GM21619 (cell line): ENCODE measurements around the gene YES1.
A peak's percentile ranks its signal among the peaks of the same experiment; 100 is the strongest.
"Not testable (repeated sequence)": the region's sequence is repeated elsewhere in the genome, so short reads cannot be mapped to it uniquely, and the experiment has no call there.

Source experiments
- ATAC-seq: cut with Tn5 transposase; IDR thresholded peaks from one replicate; pipeline ENCODE4 v1.9.1; 2021; ENCODE audit not compliant: unreplicated experiment

Gene YES1

DNA sequence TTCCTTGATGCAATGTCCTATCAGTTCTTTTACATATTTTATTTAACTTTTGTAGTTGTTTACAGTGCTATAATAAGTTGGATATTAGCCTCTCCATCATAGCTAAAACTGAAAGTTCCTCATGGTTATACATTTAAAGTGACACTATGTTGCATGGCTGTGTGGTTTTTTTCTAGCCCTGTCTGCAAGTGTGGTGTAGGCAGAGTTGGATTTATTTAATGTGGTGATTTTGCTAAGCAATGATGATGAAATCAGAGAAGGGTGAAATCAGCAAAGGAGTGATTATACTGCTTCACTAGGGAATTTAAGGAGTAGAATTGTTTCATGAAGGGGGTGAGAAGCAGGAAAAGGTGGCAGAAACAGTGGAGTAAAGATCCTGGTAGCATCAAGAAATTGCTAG lies 81.3 kb downstream of the YES1 start:
- no peak for ATAC-seq

DNA sequence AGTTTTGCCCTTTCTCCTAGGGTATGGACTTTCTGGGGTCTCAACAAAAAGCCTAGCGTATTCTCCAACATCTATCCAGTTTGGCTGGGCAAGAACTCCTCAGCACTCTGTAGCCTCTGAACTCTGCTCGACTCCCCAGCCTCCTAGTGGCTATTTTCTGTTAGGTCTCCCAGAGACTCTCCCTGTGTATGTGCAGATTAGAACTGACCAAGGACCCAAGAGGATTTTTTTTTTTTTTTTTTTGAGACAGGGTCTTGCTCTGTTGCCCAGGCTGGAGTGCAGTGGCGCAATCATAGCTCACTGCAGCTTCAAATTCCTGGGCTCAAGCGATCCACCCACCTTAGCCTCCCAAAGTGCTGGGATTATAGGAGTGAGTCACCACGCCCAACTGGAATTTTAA lies 81.9 kb downstream of the YES1 start:
- ATAC-seq = not testable (repeated sequence)

DNA sequence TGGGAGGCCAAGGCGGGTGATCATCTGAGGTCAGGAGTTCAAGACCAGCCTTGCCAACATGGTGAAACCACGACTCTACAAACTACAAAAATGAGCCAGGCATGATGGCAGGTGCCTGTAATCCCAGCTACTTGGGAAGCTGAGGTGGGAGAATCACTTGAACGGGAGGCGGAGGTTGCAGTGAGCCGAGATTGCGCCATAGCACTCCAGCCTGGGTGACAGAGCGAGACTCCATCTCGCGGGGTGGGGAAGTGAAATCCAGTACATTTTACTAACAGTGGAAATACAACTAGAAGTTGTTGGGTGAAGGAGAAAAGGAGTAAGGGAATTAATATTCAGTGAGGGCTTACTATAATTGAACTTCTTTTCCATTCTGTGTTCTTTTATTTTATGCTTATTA lies 86.4 kb downstream of the YES1 start:
- no peak for ATAC-seq

DNA sequence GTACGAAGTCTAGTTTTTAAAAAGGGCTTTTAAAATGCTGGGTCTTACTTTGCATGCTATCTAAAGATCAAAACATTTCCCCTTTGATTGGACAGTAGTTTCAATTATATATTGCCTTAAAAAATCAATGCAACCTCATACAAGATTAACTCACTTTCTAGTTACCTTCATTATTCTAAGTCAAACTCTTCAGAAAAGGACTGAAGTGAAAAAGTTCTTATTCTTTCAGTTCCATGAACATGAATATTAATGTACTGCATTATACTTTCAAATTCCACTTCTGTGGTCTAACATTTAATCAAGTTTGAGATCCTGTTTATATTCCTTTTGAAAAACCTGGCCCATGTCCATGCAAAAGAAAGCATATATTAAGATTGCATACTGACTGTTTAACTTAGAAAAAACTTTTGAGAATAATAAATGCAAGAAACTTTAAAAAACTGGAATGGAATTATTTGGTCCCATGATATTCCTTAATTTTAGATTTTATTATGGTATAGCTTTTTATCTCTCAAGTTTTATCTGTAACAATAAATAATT lies 88.4 kb downstream of the YES1 start:
- no peak for ATAC-seq

DNA sequence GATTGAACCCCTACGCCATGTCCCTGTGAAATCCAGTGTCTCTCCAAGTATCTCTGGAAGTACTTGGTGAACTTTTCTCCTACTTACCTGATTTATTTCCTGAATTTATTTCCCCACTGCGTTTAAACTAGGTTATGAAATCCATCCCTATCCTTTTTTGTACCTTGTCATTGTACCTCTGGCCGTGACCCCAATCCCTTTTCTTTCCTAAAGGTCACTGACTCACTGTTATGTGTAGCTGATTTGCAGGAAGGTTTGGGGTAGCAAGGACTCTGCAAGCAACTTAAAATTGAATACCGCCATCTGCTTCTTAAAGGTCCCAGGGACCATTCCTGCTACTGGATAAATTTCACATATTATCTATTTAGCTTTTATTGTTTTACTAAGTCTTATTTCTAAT lies 95.0 kb downstream of the YES1 start:
- no peak for ATAC-seq

DNA sequence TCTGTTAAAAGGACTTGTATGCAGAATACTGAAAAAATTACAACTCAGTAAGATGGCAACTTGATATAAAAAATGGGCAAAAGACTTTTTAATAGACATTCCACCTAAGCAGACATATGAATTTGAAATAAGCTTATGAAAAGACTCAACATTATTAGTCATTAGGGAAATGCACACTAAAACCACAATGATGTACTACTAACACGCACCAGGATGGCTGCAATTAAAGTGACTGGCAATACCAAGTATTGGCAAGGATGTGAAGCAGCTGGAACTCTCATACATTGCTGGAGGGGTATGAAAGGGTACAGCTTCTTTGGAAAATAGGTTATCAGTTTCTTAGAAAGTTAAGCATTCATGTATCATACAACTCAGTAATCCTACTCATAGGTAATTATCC lies 96.4 kb downstream of the YES1 start:
- ATAC-seq = no peak

DNA sequence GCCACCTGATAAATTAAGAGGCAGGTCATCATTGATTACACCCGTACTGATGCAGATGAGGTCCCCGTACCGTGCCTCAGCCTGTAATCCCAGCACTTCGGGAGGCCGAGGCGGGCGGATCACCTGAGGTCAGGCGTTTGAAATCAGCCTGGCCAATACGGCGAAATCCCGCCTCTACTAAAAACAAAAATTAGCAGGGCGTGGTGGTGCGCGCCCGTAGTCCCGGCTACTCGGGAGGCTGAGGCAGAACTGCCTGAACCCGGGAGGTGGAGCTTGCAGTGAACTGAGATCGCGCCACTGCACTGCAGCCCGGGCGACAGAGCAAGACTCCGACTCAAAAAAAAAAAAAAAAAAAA lies 98.9 kb downstream of the YES1 start:
- no peak for ATAC-seq

DNA sequence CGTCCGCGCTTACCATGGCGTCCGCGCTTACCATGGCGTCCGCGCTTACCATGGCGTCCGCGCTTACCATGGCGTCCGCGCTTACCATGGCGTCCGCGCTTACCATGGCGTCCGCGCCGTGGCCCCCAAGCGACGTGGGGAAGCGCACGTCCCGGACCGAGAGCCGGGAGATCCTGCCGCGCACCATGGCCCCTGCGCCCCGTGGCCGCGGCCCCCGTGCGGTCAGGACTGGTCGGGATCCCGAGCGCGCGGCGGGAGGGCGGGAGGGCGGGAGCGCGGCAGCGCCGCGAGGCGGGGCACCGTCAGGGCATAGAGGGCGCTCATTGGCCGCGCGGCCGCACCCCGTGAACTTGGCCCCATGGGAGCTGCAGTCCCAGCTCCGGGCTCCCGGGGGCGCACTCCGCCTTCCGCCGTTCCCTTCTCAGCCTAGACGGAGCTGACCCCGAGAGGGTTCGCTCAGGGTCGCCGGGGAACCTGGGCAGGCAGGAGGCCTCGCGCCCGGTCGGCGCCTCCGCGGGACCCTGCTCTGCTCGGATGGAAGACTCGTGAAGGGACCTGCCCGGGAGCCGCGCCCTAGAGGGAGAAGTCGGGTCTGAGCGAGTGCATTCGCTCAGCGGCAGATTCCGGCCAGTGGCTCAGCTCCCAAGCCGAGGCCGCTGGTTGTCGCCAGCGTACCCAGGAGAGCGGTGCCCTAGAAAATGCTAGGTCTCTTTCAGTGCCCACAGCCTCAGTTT lies 99.5 kb downstream of the YES1 start, which contains the start of gene ENOSF1:
ENOSF1 (minus strand) TSS at position 230 of the 734 bp plus-strand sequence; CDS start at position 187, 43 bp downstream.
- ATAC-seq = peak; percentile 81

DNA sequence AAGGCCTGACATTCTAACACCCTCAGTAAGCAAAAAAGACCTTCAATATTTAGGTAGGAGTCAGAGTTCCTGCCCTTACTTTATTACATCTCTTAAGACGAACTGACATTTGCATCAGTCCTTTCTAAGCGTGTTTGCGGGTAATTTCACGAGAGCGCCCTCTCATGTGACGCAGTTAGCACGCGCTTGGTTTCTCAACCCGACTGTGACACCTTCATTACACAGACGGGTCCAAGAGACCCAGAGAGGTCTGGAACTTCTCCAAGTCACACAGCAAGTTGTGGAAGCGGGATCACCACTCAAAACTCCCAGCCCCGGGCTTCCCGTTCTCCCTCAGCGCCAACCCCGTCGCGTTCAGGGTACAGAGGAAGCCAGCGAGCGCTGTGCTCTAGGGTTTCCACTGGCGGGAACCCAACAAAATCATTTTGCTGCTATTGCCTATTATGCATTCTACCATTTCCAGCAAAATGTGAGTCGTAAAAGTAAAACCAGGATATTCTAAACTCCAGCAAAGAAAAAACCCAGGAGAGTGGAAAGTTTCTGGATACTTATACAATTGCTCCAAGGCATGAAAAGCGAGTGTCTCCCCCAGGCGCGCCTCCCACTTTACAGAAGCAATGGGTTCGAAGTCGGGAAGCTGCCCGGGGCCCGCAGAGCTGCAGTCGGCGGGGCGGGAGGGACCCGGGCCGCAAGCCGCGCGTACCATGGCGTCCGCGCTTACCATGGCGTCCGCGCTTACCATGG lies 100.2 kb downstream of the YES1 start:
- ATAC-seq = peak; percentile 66

DNA sequence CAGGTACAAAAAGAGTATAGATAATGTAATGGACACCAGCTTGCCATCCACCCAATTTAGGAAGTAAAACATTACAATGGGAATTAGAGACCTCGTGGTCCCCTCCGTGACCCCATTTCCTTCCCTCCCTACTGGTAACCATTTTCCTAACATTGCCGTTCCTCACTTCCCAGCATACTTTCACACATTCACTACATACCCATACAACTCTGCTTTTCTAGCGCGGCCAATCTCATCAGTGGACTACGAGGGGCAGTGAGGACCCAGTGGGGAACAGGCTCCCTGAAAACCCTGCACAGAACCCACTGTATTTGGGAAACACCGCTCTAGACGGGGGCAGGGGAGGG lies 100.8 kb downstream of the YES1 start:
- ATAC-seq = no peak

DNA sequence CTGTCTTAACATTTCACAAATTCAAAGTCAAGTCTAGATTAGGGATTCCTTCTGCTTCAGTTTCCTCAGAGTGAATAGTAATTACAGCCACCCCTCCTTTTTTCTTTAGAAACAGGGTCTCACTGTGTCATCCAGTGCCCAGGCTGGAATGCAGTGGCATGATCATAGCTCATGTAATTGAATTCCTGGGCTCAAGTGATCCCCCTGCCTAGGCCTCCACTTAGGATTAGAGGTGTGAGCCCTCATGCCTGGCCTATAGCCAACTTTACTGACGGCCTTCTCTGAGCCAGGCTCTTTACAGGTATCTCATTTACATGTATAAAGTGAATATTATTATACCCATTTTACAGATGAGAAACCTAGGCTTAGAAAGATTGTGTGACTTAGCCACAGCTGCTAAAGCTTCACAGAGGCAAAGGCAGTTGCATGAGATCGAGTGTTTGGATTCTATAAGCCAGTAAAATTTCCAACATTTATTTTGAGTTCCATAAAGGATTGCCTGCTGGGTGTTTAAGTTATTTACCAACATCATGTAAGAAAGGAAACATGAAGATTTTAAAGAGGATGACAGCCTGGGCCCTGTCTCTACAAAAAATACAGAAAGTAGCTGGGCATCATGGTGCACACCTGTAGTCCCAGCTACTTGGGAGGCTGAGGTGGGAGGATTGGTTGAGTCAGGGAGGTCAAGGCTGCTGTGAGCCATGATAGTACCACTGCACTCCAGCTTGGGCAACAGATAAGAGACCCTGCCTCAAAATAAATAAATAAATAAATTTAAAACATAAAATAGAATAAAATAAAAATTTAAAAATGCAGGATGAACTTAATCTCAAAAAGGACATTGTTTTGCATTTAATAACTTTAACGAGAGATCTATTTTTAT lies 101.4 kb downstream of the YES1 start:
- no peak for ATAC-seq

DNA sequence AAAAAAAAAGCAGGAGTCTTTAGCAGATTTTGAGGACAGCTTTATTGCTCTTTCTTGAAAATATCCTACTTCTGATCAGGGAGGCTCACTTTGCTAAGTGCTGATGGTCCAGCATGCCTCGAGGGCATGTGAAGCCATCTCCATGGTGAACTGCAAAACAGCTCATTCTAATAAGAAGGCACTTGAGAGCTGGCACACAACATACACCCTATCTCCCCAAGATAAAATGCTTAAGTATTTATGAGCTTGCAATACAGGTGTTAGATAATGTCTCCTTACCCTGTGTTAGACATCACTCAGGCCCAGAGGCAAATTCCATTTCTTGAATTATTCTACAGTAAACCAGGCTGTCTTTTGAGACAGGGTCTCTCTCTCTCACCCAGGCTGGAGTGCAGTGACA lies 102.3 kb downstream of the YES1 start:
- no peak for ATAC-seq

DNA sequence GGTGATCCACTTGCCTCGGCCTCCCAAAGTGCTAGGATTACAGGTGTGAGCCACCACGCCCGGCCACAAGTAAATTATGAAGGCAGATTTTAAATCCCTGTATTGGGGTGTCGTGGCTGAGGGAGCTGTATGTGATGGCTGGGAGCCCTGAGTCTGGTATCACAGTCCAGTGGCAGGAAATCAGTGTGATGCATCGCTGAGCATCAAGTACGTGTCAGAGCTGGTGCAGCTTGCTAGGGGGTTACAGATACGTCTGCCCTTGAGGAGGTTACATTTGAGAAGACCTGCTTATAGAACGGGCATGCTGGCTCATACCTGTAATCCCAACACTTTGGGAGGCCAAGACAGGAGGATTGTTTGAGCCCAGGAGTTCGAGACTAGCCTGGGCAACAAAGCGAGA lies 103.9 kb downstream of the YES1 start:
- no peak for ATAC-seq

DNA sequence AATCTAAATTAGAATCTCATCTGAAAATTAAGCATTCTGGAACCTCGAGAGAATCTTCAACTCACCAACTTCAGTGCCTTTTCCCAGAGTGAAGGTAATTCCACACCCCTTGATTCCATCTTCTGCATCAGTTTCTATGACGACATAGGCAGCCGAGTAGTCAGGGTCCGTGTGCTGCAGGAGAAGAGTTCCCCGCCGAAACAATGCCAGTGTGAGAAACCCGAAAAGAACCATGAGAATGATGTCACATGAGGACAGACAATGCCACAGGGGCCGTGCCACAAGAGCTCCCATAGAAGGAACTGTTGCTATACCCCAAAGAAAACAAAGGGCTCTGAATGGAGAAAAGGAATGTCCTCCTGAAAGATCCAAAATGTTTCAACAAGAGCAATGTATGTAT lies 105.6 kb downstream of the YES1 start:
- no peak for ATAC-seq

DNA sequence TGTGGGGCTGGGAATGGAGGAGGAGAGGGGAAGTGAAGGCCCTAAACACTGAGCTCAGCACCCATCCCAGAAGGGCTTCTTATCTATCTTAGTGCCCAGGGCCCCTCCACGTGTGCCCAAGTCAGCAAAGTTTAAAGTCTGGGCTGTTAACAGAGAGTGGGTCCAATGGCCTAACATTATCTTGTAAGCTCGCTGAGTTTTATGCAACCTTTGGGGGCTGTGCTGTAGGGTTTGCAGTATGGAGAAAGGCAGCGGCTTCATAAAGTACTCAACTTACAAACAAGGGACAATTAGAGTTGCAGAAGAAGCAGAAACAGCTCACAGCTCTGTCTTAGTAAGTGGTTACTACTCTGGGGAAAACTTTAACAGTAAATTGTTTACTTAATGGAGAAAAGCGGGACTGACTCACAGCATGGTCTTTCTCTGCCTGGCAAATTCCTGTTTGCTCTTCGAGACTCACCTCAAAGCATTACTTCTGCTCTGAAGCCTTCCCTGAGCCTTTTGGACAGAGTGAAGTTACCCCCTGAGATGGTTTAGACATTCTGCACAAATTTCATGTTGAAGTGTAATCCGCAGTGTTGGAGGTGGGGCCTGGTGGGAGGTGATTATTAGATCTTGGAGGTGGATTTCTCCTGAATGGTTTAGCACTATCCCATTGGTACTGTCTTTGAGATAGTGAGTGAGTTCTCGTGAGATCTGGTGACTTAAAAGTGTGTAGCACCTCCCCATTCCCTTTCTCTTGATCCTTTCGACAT lies 108.7 kb downstream of the YES1 start:
- no peak for ATAC-seq

DNA sequence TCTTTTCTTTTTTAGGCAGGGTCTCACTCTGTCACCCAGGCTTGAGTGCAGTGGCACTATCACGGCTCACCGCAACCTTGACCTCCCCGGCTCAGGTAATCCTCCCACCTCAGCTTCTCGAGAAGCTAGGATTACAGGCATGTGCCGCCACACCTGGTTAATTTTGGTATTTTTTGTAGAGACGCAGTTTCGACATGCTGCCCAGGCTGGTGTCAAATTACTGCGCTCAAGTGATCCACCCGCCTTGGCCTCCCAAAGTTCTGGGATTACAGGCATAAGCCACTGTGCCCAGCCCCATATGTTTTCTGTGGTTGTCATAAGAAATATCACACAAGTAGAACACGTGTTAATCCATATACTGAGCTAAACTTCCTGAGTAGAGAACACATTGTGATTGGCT lies 114.2 kb downstream of the YES1 start:
- no peak for ATAC-seq

DNA sequence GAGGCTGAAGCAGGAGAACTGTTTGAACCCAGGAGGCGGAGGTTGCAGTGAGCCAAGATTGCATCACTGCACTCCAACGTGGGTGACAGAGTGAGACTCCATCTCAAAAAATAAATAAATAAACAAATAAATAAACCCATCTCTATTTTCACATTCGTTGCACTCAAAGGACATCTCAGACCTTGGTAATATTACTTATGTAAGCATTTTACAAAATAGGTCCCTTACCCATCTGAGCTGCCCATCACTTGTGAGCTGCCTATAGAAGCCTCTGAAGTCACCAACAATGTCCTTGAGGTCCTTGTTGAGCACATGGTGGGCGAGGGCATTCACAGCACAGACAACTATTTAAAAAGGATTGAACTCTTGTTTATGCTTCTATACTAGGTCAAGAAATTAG lies 115.0 kb downstream of the YES1 start:
- ATAC-seq = no peak

DNA sequence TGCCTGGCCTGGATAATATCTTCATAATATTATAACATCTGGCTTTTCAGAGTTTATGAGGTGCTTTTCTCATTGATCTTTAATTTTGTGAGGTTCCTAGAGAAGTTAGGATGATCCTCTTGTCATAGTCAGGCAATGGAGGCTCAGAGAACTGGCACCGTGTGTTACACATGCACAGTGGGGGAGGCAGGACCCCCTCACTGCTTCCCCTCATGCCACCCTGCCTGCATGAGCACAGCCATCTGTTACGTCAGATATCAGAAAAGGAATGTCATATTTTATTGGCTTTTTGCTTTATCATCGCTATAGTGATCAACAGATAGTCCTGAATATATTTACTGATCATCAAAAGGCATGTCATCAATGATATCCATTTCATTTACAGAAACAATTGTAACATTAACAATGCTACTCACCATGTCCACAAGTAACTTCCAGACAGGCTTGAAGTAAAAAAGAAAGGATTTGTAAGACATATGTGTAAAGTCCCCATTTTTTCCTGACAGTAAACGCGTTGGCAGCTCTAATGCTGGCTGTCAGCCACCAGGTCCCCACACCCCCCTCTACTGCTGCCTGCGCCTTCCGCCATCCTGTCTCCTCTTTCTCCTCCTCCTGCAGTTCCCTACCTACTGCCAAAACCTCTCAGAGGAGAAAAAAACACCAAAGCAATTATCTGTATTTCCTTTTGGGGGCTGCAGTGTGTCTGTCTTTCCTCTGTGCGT lies 118.4 kb downstream of the YES1 start:
- ATAC-seq = no peak

DNA sequence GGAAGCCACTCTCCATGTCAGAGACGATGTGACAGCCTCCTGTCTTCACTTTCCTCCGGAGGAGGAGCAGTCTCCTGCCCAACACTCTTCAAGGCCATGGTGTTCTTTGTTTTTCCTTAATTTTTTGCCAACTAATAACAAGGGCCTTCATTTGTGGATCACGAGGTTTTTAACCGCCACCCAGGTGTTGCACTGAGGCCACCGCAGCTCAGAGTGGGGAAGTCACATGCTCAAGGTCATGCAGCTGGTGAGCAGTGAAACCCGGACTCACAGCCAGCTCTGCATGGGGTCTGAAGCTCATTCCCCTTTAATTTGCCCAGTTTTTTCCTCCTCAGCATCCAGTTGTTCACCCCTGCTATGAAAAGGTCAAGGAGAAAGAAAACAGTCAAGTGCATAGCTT lies 119.2 kb downstream of the YES1 start:
- no peak for ATAC-seq

DNA sequence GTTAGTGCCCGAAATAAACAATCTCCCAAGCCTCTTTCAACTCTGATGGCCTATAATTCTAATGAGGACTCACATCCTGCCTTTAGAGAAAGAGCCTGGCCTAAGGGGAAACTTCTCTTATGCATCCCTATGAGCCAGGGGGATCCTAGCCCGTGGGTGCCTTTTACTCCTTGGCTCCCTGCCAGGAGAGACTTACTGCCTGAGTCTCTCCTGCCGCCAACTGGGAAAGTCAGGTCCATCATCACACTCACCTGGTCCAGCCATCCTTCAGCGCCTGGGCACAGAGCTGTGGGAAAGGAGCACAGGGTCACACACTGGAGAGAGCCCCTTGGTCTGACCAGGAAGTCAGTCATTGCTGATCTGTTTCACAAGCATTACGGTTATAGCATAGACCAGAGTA lies 123.7 kb downstream of the YES1 start:
- ATAC-seq = no peak
